GM12873 (cell line): Measurements from ENCODE around the gene MYCBPAP.

Experiments used
- TF ChIP-seq, protein P1 (sequence below): IDR thresholded peaks from 2 replicates; pipeline ENCODE4 v1.5.1; 2012; ENCODE audit warnings: low read depth, mild to moderate bottlenecking, moderate library complexity, low read length, control low read depth; ENCODE audit not compliant: insufficient read depth; ENCODE audit errors: missing control alignments

MYCBPAP gene

GRCh38 chr17:50524838-50525237 is 16.6 kb downstream of the MYCBPAP start:
- TF ChIP-seq, protein P1, sequence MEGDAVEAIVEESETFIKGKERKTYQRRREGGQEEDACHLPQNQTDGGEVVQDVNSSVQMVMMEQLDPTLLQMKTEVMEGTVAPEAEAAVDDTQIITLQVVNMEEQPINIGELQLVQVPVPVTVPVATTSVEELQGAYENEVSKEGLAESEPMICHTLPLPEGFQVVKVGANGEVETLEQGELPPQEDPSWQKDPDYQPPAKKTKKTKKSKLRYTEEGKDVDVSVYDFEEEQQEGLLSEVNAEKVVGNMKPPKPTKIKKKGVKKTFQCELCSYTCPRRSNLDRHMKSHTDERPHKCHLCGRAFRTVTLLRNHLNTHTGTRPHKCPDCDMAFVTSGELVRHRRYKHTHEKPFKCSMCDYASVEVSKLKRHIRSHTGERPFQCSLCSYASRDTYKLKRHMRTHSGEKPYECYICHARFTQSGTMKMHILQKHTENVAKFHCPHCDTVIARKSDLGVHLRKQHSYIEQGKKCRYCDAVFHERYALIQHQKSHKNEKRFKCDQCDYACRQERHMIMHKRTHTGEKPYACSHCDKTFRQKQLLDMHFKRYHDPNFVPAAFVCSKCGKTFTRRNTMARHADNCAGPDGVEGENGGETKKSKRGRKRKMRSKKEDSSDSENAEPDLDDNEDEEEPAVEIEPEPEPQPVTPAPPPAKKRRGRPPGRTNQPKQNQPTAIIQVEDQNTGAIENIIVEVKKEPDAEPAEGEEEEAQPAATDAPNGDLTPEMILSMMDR, result no peak

DNA sequence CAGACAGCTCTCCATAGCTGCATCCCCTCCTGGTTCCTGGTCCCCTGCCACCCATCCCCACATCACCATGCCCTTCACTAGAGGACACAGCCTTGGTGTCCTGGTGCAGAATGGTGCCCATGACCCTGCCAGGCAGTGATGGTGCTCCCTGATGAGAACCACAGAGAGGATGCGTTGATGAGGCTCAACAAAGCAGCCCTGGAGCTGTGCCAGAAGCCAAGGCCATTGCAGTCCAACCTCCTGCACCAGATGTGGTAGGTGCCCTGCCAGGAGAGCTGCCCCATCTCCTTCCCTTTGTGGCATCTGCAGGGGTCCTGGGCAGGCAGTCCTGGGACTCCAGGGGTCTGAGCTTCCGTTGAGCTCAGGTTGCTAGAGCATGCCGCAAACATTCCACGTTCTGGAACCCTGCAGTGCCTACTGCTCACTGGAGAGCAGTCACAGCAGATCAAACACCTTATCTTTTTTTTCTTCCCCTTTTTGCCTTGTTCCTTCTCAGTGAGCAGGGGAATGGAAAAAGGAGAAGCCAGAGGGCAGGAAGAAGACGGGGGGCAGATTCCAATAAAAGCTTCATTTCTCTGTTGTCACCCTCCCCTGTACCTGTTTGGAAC is 19.0 kb downstream of the MYCBPAP start:
- TF ChIP-seq, protein P1, result no peak

DNA sequence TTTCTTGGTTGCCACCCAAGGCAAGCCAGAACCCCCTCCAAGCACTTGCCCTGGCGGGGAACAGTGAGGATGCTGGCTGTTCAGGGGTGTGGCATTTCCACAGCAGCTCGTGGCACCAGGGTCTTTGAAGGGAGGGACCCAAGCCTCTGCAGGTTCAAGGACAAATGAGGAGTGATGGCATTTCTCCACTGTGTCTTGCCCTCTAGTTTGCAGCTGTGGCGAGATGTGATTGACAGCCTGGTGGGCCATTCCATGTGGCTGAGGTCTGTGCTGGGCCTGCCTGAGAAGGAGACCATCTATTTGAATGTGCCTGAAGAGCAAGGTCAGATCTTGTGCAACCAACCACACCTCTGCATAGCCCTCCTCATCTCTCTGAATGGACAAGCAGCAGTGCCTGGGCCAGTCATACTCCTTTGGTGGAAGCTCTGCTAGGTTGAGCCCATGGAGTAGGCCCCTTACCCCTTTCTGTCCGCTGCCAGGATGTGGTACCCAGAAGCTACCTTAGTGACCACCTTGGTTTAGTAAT is 19.8 kb downstream of the MYCBPAP start:
- TF ChIP-seq, protein P1, result no peak

- TF ChIP-seq, protein P1, result no peak
Measured at GRCh38 chr17:50529849-50530248, 21.6 kb downstream of the MYCBPAP start.

DNA sequence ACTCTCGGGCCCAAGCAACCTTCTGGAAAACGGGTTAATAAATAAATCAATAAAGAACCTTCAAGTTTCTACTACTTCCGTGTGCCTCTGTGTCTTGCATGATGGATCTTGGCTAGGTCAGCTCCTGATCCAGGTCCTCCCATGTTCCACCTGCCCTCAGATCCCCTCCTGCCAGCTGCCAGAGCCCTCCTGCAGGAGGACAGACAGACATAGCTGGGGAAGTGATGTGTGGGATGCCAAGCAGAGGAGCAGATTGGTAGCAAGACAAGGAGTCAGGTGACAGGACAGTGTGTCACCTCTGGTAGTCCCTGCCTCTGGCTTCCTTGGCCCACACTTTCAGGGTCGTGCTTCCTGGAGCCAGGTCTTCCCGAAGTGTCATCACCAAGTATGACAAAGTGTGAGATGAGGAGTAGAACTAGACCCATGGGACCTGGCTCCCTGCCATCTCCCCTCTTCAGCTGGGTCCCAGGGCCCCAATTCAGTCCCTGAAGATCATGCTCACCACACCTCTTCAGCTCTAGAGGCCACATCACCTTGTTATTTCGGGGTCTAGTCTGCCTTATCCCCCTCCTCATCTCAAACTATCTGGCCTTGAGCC is 23.3 kb downstream of the MYCBPAP start:
- TF ChIP-seq, protein P1, result no peak

DNA sequence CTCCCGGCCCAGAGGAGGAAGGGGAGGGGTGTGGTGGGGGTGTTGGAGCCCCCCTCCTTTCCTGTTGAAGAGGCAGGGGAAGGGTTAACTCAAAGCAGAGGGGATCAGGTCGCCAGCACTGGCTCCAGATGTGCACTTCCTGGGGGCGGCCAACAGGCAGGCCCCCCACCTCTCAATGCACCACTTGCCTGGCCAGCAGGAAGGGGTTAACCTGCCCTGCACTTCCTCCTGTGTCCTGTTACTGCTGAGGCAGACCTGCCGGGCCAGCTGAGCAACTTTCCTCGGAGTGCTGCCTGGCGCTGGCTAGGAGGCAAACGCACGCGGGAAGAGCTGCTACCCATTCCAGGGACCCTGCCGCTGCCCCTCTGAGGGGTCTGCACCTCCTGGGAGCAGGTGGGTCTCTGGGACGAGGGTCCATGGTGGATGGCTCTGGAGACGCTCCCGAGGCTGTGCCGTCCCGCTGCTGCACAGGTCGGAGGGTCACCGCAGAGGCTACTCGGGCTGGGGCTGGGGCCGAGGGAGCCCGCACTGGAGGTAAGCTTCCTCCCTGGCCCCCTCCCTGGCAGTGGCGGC is 24.3 kb downstream of the MYCBPAP start, which contains the start of gene EPN3:
TSS of gene EPN3 (plus strand) at position 284 of the 573 bp plus-strand sequence. CDS start 3,822 bp downstream, outside the sequence.
- TF ChIP-seq, protein P1, result no peak

DNA sequence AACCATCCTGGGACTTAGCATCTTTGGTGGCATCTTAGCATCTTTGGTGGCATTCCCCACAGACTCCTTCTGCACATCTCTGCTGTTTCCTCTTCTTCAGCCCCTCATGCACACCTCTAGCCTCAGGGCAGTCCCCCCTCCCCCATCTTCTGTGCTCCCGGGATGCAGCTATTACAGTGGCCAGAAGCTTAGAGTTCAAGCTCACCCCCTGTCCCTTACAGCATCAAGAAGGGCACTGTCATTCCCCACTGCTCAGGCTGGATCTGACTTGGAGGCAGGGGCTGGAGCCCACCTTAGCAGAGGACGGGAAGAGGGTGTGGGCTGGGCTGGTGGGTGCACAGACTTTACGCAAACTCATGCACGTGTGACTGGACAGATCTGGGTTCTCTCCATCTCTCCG is 24.9 kb downstream of the MYCBPAP start:
- TF ChIP-seq, protein P1, result no peak
